Psoas muscle (tissue), 8 donors: ENCODE measurements around the gene SPDL1. TPM values are rescaled to one million over a fixed set of nuclear protein-coding genes. Genes with fewer than 3 reads are reported as not detected.

Source experiments
- ATAC-seq, 4 donors: fragments of 200-7000 bp; cut with Tn5 transposase; one replicate each; pipeline ENCODE4 v1.9.1; 2020; ENCODE audit warnings: moderate library complexity in 3 of 4, mild to moderate bottlenecking in 2 of 4
- DNase-seq, 2 donors: peaks; one replicate each; pipeline ENCODE4 v3.0.0-alpha.2; 2020
- H3K27ac ChIP-seq: fragments of 200-600 bp; one replicate; pipeline ENCODE4 v1.8.0; 2022
- H3K27me3 ChIP-seq, 3 donors: fragments of 200-600 bp in 1 of 3; one replicate each; pipeline versions ENCODE4 v1.6.1 to v1.8.0; 2013 to 2022; ENCODE audit warnings: low read length in 2 of 3, mild to moderate bottlenecking in 2 of 3, moderate library complexity in 1 of 3; ENCODE audit not compliant: insufficient read depth in 3 of 3
- H3K36me3 ChIP-seq, 2 donors: fragments of 200-600 bp in 1 of 2; one replicate each; pipeline versions ENCODE4 v1.6.1 to v1.8.0; 2013 to 2022; ENCODE audit warnings: low read depth in 1 of 2, mild to moderate bottlenecking in 1 of 2, moderate library complexity in 1 of 2; ENCODE audit not compliant: insufficient read depth in 1 of 2
- H3K4me1 ChIP-seq: fragments of 200-600 bp; one replicate; pipeline ENCODE4 v1.8.0; 2022
- H3K4me3 ChIP-seq: fragments of 200-600 bp; one replicate; pipeline ENCODE4 v1.8.0; 2022; ENCODE audit warnings: mild to moderate bottlenecking
- H3K9me3 ChIP-seq: fragments of 200-600 bp; one replicate; pipeline ENCODE4 v1.8.0; 2022
- WGBS, 3 donors: extraction: QIAGEN DNeasy Blood & Tissue Kit; methylation state at CpG; one replicate each; pipeline versions ENCODE4 v1.1.6 to v1.1.7; 2013; 5-methylcytosine and 5-hydroxymethylcytosine counted together
- intact Hi-C, 2 donors: fragments of 100-400 bp; cut with DNase I; formaldehyde crosslinking; loops; one replicate each; pipeline versions ENCODE4 v1.11.0 to v1.14.2; 2022
- polyA plus RNA-seq, 3 donors: library from polyadenylated mRNA; stranded (reverse); fragments of 200-250 nt; gene quantifications; one replicate each; pipeline ENCODE4 v1.2.3, GENCODE V29; 2013
- total RNA-seq, 4 donors: library from RNA; stranded (reverse); fragmentation: NEBNext Ultra II Directional in 2 of 4; extraction: Animal tissue kit (Norgen Biotek cat#: 25700) in 2 of 4; gene quantifications; one replicate each; pipeline versions ENCODE4 v1.2.1 to v1.2.4, GENCODE V29; 2021 to 2023
- TF ChIP-seq, protein P1 (sequence below): fragments of 200-600 bp; IDR thresholded peaks from one replicate; pipeline ENCODE4 v1.8.0; 2022; ENCODE audit warnings: antibody characterized with exemption
- donor health status: healthy with polysubstance abuse.
- donor health status: DM: no; HTN: no; CAD: no; lungs with moderate emphysema.
- donor health status: Bipolar disorder and iron deficiency.
- donor health status: healthy.
- donor health status: DM: yes; HTN: yes; CAD: no.
- donor health status: DM: no; HTN: no; CAD: no.
- donor health status: DM: no; HTN: no; CAD: no.
- donor health status: DM: yes; HTN: yes; CAD: no.

SPDL1 gene
- total and polyA plus RNA-seq, 7 donors = 1.7 to 6.3 (median 2.8) TPM

DNA sequence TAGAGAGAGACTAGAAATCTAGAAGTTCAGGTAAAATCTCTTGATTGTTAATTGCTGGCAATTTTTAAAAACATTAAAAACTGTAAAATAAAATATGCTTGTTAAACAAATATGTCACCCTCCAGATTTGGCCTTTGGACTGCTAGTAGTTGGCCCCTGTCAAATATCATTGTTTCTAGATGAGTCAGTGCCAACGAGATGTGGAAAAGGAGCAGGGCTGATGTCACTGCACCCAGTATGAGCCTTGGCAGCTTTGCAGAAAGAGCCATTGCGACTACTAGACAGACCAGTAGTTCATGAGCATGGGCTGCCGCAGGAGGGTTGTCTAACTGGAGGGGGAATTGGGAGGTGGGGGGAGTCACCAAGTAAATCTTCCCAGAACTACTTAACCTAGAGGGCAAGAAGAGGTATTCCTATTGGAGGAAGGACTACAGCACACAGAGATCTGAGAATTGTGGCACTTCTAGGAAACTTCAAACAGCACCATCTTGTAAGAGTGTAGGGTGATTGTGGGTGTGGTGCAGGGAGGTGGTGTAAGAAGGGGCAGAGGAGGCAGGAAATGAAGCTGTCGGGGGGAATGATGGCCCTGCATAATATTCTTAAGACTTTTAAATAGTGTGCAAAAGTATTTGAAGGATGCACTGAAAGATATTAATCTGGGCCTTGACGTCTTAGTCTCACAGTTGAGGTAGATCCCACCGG is 46.4 kb downstream of the SPDL1 start:
- DNase-seq (no peak), ATAC-seq (no peak)
- 62 to 74% (median 64%) methylated on average over 6 of the region's 6 CpGs for WGBS, 3 donors
- Histone ChIP-seq H3K4me3 (no peak overlapping the region), H3K27me3 (no peaks in the 10 kb centered on the region), H3K36me3 (no peaks in the 10 kb centered on the region), H3K4me1 (no peaks in the 10 kb centered on the region), H3K9me3 (no peaks in the 10 kb centered on the region), H3K27ac (no peak overlapping the region)
- TF ChIP-seq, protein P1, sequence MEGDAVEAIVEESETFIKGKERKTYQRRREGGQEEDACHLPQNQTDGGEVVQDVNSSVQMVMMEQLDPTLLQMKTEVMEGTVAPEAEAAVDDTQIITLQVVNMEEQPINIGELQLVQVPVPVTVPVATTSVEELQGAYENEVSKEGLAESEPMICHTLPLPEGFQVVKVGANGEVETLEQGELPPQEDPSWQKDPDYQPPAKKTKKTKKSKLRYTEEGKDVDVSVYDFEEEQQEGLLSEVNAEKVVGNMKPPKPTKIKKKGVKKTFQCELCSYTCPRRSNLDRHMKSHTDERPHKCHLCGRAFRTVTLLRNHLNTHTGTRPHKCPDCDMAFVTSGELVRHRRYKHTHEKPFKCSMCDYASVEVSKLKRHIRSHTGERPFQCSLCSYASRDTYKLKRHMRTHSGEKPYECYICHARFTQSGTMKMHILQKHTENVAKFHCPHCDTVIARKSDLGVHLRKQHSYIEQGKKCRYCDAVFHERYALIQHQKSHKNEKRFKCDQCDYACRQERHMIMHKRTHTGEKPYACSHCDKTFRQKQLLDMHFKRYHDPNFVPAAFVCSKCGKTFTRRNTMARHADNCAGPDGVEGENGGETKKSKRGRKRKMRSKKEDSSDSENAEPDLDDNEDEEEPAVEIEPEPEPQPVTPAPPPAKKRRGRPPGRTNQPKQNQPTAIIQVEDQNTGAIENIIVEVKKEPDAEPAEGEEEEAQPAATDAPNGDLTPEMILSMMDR = no peak
- intact Hi-C loops = no loop called here

DNA sequence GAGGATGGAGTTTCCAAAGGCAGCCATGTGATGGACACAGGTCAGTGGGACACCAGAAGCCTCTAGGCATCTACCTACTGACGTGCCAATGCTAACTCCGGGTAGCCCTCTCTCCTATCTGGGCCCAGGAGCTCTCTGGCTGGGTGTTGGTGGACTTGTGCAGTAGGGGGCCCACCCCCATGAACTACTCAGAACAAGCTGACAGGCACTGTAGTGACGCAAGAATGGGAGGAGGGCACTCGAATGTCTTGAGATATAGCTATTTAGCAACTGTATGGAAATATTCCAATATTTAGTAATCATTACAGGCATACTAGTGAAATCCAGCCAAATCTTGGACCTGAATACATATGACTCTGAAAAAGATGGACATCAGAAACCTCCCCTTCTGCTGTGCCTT is 47.8 kb downstream of the SPDL1 start:
- no peak for ATAC-seq
- no peaks in the 10 kb centered on the region for H3K36me3 ChIP-seq
- no peak overlapping the region for H3K27ac ChIP-seq
- intact Hi-C loops = no loop called here
- H3K4me3 ChIP-seq = no peak overlapping the region
- no peaks in the 10 kb centered on the region for H3K9me3 ChIP-seq
- 64 to 75% (median 68%) methylated on average over 4 of the region's 4 CpGs for WGBS, 3 donors
- H3K4me1 ChIP-seq = no peaks in the 10 kb centered on the region
- DNase-seq = no peak
- peaks cover 0 to 3% (median 2%) of the 10 kb centered on the region in 3 donors for H3K27me3 ChIP-seq
- TF ChIP-seq, protein P1 = no peak

DNA sequence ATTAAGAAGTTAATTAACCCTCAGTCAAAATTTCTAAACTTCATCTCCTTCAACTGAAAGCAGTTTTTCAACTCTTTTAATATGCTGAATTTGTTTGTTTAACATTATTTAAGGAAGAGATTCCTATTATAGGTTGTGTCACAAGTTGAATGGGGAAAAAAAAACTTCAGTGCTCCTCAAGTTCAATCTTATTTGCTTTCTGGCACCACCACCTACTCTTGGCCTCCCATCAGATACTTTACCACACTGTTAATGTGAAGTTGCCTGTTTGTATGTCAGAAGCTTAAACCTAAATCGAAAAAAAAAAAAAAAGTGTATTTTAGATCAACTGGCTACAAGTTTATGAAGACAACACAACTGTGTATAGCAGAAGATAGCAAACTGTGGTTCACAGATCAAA is 49.4 kb downstream of the SPDL1 start:
- H3K27me3 ChIP-seq = peaks cover 0 to 14% (median 6%) of the 10 kb centered on the region in 3 donors
- H3K27ac ChIP-seq = no peak overlapping the region
- 60 to 79% (median 78%) methylated on average over 1 of the region's 1 CpG for WGBS, 3 donors
- TF ChIP-seq, protein P1 = no peak
- no peaks in the 10 kb centered on the region for H3K4me1 ChIP-seq
- intact Hi-C loops = no loop called here
- H3K36me3 ChIP-seq = no peaks in the 10 kb centered on the region
- ATAC-seq (no peak), DNase-seq (no peak)
- no peaks in the 10 kb centered on the region for H3K9me3 ChIP-seq
- no peak overlapping the region for H3K4me3 ChIP-seq

DNA sequence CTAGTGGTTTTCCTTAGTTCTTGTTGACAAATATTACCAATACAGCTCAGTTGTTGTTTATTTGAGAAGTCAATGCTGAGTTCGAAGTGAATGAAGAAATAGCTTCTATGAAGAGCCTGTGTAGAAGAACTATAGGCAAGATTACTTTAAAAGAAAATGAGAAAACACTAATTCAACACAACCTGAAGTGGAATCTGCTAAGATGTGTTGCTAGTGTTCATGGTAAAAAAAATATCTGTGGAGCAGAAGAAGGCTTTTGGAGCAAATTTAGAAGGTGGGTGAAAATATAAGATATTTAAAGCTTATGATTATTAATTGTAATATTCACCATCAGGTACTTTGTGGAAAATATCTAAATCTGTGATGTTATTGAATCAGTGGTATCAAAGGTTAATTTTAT is 51.0 kb downstream of the SPDL1 start:
- no peaks in the 10 kb centered on the region for H3K9me3 ChIP-seq
- H3K4me1 ChIP-seq = no peaks in the 10 kb centered on the region

More for the DNA sequence above, 51.0 kb downstream of the SPDL1 start:
- ATAC-seq (no peak), DNase-seq (no peak)
- no peaks in the 10 kb centered on the region for H3K36me3 ChIP-seq
- TF ChIP-seq, protein P1 = no peak
- H3K4me3 ChIP-seq = no peak overlapping the region
- H3K27ac ChIP-seq = no peak overlapping the region
- peaks cover 0 to 14% (median 6%) of the 10 kb centered on the region in 3 donors for H3K27me3 ChIP-seq
- intact Hi-C loops = no loop called here
- WGBS, 3 donors = 64 to 79% (median 67%) methylated on average over 1 of the region's 1 CpG
